WTC11 (cell line): ENCODE results near the gene ALKBH7. TPM values are rescaled to one million over a fixed set of nuclear protein-coding genes. Genes with fewer than 3 reads are reported as not detected.

Source experiments
- ATAC-seq: fragments of 200-7000 bp; cut with Tn5 transposase; 2 replicates; pipeline ENCODE4 v1.10.0; 2021; ENCODE audit warnings: mild to moderate bottlenecking, moderate library complexity
- CTCF ChIA-PET: fragments of 300-600 bp; sonication (Branson Sonifier 250); formaldehyde crosslinking; loops from one replicate; lab custom pipeline; 2021; ENCODE audit warnings: antibody characterized with exemption; lab: Charles Lee
- POLR2A ChIA-PET: fragments of 350-600 bp; sonication (Branson Sonifier 250); formaldehyde crosslinking; loops from one replicate; lab custom pipeline; 2021; ENCODE audit warnings: antibody characterized with exemption; lab: Charles Lee
- DNase-seq: peaks from one replicate; pipeline ENCODE4 v3.0.0; 2021; ENCODE audit warnings: low spot score
- H3K27ac Mint-ChIP-seq: 2 replicates; pipeline ENCODE4 v1.8.0; 2021; ENCODE audit warnings: mixed read lengths
- H3K27me3 Mint-ChIP-seq: 2 replicates; pipeline ENCODE4 v1.8.0; 2021; ENCODE audit warnings: low read depth, mild to moderate bottlenecking, moderate library complexity, mixed read lengths
- H3K36me3 Mint-ChIP-seq: 2 replicates; pipeline ENCODE4 v1.8.0; 2021; ENCODE audit warnings: mixed read lengths
- H3K4me1 Mint-ChIP-seq: 2 replicates; pipeline ENCODE4 v1.8.0; 2022; ENCODE audit warnings: mixed read lengths
- H3K4me3 Mint-ChIP-seq: 2 replicates; pipeline ENCODE4 v1.8.0; 2021; ENCODE audit warnings: mild to moderate bottlenecking, moderate library complexity, mixed read lengths
- H3K9me3 Mint-ChIP-seq: 2 replicates; pipeline ENCODE4 v1.8.0; 2021; ENCODE audit warnings: mixed read lengths
- ARID4B ChIP-seq: sonication (generic); formaldehyde crosslinking; IDR thresholded peaks from 2 replicates; pipeline ENCODE4 v1.8.0; 2023; ENCODE audit warnings: missing genetic modification reagents, mild to moderate bottlenecking, borderline replicate concordance
- CBFB ChIP-seq: sonication (generic); formaldehyde crosslinking; IDR thresholded peaks from 2 replicates; pipeline ENCODE4 v1.8.1; 2022; ENCODE audit warnings: mild to moderate bottlenecking, low read depth, missing genetic modification reagents
- CREM ChIP-seq: sonication (generic); formaldehyde crosslinking; IDR thresholded peaks from 2 replicates; pipeline ENCODE4 v1.8.1; 2022; ENCODE audit warnings: mild to moderate bottlenecking, missing genetic modification reagents, moderate library complexity
- EMX1 ChIP-seq: fragments of 250-450 bp; sonication (Bioruptor Pico); IDR thresholded peaks from 2 replicates; pipeline ENCODE4 v1.8.0; 2021; ENCODE audit warnings: mild to moderate bottlenecking
- ETV6 ChIP-seq: sonication (generic); formaldehyde crosslinking; IDR thresholded peaks from 2 replicates; pipeline ENCODE4 v1.8.1; 2022; ENCODE audit warnings: mild to moderate bottlenecking, missing genetic modification reagents
- FOXK1 ChIP-seq: sonication (generic); formaldehyde crosslinking; IDR thresholded peaks from 2 replicates; pipeline ENCODE4 v1.8.0; 2022; ENCODE audit warnings: mild to moderate bottlenecking, moderate library complexity, missing genetic modification reagents
- HMGA2 ChIP-seq: fragments of 250-450 bp; sonication (Bioruptor Pico); IDR thresholded peaks from 2 replicates; pipeline ENCODE4 v1.4.0; 2021; ENCODE audit warnings: mild to moderate bottlenecking, moderate library complexity
- JAZF1 ChIP-seq: fragments of 250-450 bp; sonication (Bioruptor Pico); IDR thresholded peaks from 2 replicates; pipeline ENCODE4 v1.9.0; 2021; ENCODE audit warnings: moderate library complexity, mild to moderate bottlenecking, inconsistent platforms
- NFATC4 ChIP-seq: fragments of 250-450 bp; sonication (Bioruptor Pico); IDR thresholded peaks from 2 replicates; pipeline ENCODE4 v1.9.0; 2021; ENCODE audit warnings: mild to moderate bottlenecking
- PREB ChIP-seq: sonication (generic); formaldehyde crosslinking; IDR thresholded peaks from 2 replicates; pipeline ENCODE4 v1.8.1; 2022; ENCODE audit warnings: mild to moderate bottlenecking, missing genetic modification reagents, moderate library complexity, borderline replicate concordance
- SOX15 ChIP-seq: fragments of 250-450 bp; sonication (Bioruptor Pico); IDR thresholded peaks from 2 replicates; pipeline ENCODE4 v1.9.0; 2021; ENCODE audit warnings: mild to moderate bottlenecking
- SP1 ChIP-seq: sonication (generic); formaldehyde crosslinking; conservative IDR thresholded peaks from 2 replicates; pipeline ENCODE4 v1.8.1; 2022; ENCODE audit warnings: missing genetic modification reagents
- TP53 ChIP-seq: sonication (generic); formaldehyde crosslinking; IDR thresholded peaks from 2 replicates; pipeline ENCODE4 v1.8.1; 2023; ENCODE audit warnings: mild to moderate bottlenecking, missing genetic modification reagents
- ZNF281 ChIP-seq: sonication (generic); formaldehyde crosslinking; IDR thresholded peaks from 2 replicates; pipeline ENCODE4 v1.8.0; 2023; ENCODE audit warnings: mild to moderate bottlenecking, missing genetic modification reagents
- ZNF423 ChIP-seq: fragments of 250-450 bp; sonication (Bioruptor Pico); IDR thresholded peaks from 2 replicates; pipeline ENCODE4 v2.1.2; 2022; ENCODE audit warnings: mild to moderate bottlenecking, moderate library complexity
- total RNA-seq: library from RNA; stranded (reverse); gene quantifications from 3 replicates; pipeline ENCODE4 v1.2.3, GENCODE V29; 2021

The ALKBH7 gene
- total RNA-seq, 1 experiment from 2014 or later: 96.4 TPM

DNA sequence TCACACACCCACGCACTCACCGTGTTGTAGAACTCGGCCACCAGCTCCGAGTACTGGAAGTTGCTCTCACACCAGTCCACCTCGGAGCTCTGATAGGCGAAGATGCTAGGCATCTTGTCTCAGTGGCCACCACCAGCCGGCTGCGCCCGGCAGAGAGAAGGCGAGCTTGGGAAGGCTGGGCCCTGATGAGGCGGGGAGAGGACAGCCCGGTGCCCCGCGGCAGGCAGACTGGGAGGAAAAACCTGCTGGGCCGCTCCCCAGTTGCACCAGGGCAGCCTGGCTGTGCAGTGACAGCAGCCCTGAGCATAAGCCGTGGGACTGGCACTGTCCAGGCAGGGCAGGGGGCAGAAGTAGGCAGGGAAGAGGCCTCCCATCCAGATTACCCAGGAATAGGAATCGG is 39.2 kb upstream of the ALKBH7 start, which contains the start of gene ACER1:
TSS of gene ACER1 (minus strand) at position 174 of the 400 bp plus-strand sequence. CDS start at position 113, 61 bp downstream.
- Mint-ChIP-seq H3K27ac (no peak within 1 kb of the TSS), H3K4me1 (no peaks in the 10 kb centered on the region), H3K4me3 (no peak within 1 kb of the TSS), H3K36me3 (no peaks in the 10 kb centered on the region), H3K27me3 (no peaks in the 10 kb centered on the region), H3K9me3 (no peaks in the 10 kb centered on the region)
- CTCF ChIA-PET: interaction anchor here (0.9 kb wide), 1 partner anchor 285 kb away, joined by 5 read pairs; no protein-coding TSS in a partner anchor
- POLR2A ChIA-PET: no interaction called here
- DNase-seq (no peak), ATAC-seq (no peak)
- no peak for TF ChIP-seq FOXK1
- no peak for TF ChIP-seq SP1 (CRISPR knock-in tag)
- no peak for TF ChIP-seq ARID4B (CRISPR knock-in tag)
- no peak for TF ChIP-seq CREM (CRISPR knock-in tag)
- TF ChIP-seq JAZF1 (CRISPR knock-in tag): no peak
- no peak for TF ChIP-seq ETV6 (CRISPR knock-in tag)
- no peak for TF ChIP-seq SOX15 (CRISPR knock-in tag)
- TF ChIP-seq NFATC4: no peak
- no peak for TF ChIP-seq ZNF281 (CRISPR knock-in tag)

GRCh38 chr19:6334490-6335285 is 37.9 kb upstream of the ALKBH7 start:
- DNase-seq: no peak
- H3K9me3 Mint-ChIP-seq: peaks cover 5% of the 10 kb centered on the region
- TF ChIP-seq PREB (CRISPR knock-in tag) (no peak), ZNF423 (CRISPR knock-in tag) (no peak), EMX1 (no peak), CBFB (CRISPR knock-in tag) (no peak), HMGA2 (CRISPR knock-in tag) (peak; percentile 97; the same call in 1 of the 2 replicates), TP53 (CRISPR knock-in tag) (no peak), ZNF281 (CRISPR knock-in tag) (no peak)
- TF ChIP-seq, all 79 proteins: peak for 1
- Mint-ChIP-seq H3K36me3 (no peaks in the 10 kb centered on the region), H3K27ac (no peak overlapping the region), H3K4me3 (no peak overlapping the region), H3K27me3 (no peaks in the 10 kb centered on the region; the same call in 1 of the 2 replicates), H3K4me1 (no peaks in the 10 kb centered on the region)
- ATAC-seq: no peak
- POLR2A ChIA-PET: no interaction called here
- CTCF ChIA-PET: no interaction called here
